Caki2 (cell line): Measurements from ENCODE around the gene SST. TPM values are rescaled to one million over a fixed set of nuclear protein-coding genes. Genes with fewer than 3 reads are reported as not detected.
A peak's percentile ranks its signal among the peaks of the same experiment; 100 is the strongest.

ENCODE experiments used
- DNase-seq: peaks from one replicate; pipeline ENCODE4 v3.0.0-alpha.2; 2015; ENCODE audit warnings: low read depth
- in situ Hi-C: cut with HindIII; loops from 2 replicates; pipeline ENCODE4 v1.10.0; 2016; ENCODE audit warnings: low sequenced_read_pairs, low pct_unique_long_range_greater_than_20kb, mixed read lengths
- total RNA-seq: library from RNA; depleted of rRNA; stranded (reverse); fragments of >200 nt; shearing (Covaris generic); gene quantifications from 2 replicates; pipeline ENCODE4 v1.2.3, GENCODE V29; 2014; ENCODE audit warnings: low replicate concordance; rRNA removed

SST gene
- total RNA-seq: 219 and 309 TPM in 2 replicates

DNA sequence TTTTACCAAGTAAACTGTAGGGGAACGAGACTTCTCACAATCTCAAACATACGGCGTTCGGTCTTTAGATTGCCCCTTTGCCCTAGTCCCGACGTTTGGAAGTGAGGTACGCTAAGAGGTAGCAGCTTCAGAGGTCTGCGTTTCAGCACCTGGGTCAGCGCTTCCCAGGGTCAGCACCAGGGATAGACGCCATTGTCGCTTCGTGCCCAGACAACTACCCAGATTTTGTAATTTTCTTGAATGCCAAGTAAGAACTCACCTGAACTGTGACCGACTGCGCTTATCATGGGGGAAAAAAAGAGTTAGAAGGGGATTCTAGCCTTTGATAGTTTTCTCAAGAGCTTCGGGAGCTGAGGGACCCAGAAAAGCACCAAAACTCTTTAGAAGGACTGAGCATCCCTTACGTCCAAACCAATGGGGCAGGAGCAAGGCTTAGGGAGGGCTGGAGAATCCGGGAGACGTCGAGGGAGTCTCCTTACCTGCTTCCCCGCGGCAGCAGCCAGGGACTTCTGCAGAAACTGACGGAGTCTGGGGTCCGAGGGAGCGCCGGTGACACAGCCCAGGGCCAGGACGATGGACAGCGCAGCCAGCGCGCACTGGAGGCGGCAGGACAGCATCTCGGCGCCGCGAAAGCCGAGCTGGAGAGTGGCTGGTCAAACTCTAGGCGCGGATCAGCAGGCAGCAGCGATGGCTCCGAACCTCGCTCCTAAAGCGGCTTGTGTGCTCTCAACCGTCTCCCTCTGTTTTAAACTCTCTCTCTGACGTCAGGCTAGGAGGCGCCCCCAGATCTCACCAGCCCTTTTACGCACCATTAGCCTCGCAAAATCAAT lies at the start of gene SST:
Gene SST, minus strand, starts transcription at position 720 of the 830 bp plus-strand sequence. Its CDS starts 103 bp downstream, at position 617.
- peak; percentile 79 for DNase-seq
- in situ Hi-C loops: loop anchor here (10.0 kb wide), 1 partner anchor 345 kb away; no protein-coding TSS in a partner anchor

DNA sequence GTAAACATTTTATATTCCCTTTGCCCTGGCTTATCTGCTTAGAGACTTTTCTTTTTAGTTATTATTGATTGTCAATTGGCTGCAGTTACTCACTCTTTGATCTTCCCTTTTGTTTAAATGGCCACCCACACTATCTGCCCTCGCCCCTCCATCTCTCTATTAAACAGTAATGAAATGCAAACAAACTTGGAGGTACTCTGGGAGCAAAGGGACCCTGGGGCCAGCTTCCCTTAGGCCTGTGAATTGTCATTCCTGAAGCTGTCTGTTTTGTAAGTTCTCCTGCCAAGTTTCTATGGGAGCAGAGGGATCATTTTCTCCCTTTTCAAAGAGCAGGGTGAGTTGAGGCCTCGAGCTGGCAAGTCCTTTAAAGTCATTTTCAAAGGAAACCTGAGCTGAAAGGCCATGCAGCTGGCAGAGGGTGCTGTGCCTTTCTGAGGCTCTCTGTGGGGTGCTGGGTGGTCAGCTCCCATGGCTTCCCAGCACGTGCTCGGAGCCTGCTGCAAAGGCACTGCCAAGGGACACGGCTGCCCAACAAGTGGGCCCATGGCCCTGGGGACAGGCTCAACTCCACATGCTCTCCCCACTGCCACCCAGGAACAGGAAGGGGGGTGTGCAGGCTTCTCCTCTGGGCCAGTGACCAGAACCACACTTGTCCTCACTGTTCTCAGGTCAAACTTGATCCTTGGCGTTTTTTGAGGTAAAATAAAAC lies 49.6 kb upstream of the SST start:
- in situ Hi-C loops: no loop called here
- DNase-seq: no peak

DNA sequence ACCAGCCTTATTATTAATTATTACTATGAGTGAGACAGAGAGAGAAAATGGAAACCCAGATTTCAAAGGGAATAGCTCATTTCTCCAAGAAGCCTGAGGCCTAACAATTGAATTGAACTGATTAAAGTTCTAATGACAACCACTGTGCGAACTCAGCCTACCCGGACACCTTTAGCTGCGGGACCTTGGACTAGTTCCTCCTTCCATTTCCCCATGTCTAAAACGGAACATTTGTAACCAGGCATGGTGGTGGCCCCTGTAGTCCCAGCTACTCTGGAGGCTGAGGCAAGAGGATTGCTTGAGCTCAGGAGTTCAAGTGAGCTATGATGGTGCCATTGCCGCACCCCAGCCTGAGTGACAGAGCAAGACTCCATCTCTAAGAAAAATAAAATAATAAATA lies 48.6 kb upstream of the SST start:
- in situ Hi-C loops: no loop called here
- no peak for DNase-seq

DNA sequence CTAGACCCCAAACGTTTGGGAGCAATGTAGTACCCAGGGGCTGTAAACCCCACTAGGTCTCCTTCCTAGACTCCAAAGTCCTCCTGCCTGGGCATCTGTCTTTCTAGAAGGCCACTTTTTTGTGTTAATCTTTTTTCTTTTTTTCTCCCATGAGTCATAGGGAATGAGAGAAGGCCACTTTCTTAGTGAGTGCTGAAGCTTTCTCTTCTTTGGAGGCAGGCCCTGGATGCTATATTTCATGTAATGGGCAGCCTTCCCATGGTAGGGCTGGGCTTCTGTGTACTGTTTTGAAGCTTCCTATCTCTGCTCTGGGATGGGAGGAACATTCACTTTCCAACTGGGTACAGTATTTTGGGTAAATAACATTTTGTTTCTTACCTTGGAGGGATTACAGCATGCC lies 47.4 kb upstream of the SST start:
- DNase-seq: no peak
- in situ Hi-C loops: no loop called here

DNA sequence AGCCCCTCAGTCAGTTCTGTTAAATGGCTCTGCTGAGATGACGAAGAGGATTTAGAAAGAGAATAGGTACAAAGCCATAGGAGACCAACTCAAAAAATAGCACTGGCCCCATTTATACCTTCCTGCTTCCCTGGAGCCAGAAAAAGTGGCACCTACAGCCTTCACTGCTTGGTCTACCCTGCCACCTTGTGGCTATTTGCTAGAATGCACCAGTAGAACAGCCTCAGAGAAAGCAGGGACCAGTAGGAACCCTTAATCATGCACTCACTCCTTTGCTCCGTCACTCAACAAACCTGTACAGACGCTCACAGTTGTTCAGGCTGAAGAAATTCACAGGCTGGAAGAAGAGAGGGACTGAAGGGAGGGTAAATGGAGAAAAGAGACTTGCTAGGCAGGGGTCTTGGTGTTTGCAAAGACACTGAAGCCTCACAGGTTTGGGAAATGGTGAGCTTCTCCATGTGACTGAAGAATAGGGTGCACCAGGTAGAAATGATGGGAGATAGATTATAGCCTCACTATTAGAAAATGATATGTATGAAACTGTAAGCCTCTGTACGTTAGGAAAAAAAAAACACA lies 44.3 kb upstream of the SST start:
- in situ Hi-C loops: no loop called here
- peak; percentile 66 for DNase-seq

DNA sequence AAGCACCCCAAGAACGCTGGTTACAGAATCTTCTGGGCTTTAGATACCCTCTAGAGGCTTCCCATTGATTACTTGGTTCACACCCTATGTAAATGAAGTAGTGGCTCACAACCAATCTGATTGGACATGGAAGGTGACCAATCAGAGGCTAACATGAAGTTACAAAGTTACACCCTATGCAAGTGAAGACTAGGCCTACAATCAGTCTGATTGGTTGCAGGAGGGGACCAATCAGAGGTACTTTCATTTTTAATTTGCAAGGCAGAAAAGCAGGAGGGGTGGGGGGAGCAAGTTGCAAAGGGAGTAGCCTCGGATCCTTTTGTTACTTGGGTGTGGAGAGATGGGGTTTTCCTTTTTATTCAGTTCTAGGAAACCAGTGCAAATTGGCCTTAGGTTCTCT lies 43.3 kb upstream of the SST start:
- peak; percentile 59 for DNase-seq
- in situ Hi-C loops: no loop called here

DNA sequence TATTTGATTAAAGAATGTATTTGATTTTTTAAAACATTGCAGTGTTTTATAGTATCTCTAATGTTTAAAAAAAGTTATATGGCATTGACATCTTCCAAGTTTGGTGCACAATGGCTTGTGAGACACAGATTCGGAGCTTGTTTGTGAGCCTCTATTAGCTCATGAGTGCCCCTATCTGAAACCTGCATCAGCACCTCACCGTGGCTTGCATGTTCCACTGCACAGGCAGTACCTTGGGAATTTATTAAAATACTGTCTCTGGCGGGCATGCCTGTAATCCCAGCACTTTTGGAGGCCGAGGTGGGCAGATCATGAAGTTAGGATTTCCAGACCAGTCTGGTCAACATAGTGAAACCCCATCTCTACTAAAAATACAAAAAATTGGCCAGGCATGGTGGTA lies 39.0 kb upstream of the SST start:
- DNase-seq: no peak
- in situ Hi-C loops: no loop called here

DNA sequence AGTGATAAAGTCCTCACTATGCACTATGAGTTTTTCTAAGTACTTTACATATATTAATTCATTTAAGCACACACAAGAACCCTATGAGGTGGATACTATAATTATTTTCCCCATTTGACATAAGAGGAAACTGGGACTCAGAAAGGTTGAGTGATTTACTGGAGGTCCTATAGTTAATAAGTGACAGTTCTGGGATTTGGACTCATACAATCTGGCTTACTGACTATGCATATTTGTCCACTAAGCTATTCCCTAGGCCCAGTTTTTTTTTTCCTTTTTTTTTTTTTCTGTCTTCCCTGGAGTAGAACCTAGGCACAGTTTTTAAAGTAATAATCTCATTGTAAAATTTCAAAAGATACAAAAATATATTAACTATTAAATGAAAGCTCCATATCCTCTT lies 38.5 kb upstream of the SST start:
- no peak for DNase-seq
- in situ Hi-C loops: no loop called here

DNA sequence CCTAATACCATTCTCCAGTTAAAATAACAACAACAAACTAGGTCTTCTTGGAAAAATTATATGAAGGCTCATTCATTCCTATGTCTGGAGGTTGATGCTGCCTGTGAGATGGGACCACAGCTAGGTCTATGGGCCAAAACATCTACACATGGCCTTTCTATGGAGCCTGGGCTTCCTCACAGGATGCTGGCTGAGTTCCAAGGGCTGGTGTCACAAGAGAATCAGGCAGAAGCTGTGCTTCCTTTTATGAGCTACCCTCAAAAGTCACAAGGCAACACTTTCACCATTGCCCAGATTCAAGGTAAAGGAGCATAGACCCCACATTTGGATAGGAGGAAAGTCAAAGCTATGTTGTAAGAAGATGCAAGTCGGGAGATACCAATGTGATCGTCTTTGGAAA lies 36.8 kb upstream of the SST start:
- in situ Hi-C loops: no loop called here
- no peak for DNase-seq

DNA sequence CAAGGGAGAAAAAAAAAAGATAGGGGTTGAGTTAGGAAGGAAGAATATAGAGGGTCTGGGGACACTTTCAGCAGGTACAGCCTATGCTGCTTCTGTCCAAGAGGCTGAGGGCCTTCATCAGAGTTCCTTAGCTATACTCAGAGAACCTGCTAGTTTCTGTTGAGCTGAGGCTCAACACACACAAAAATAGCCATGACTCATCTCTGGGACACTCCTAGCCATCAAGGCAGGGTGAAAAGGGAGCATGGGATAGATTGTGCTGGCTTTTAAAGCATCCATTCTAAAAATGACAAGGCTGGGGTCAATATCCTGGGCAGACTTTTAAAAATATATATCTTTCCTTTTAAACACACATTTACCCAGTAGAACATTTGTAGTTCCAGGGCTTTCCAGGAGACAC lies 35.0 kb upstream of the SST start:
- DNase-seq: no peak
- in situ Hi-C loops: no loop called here

DNA sequence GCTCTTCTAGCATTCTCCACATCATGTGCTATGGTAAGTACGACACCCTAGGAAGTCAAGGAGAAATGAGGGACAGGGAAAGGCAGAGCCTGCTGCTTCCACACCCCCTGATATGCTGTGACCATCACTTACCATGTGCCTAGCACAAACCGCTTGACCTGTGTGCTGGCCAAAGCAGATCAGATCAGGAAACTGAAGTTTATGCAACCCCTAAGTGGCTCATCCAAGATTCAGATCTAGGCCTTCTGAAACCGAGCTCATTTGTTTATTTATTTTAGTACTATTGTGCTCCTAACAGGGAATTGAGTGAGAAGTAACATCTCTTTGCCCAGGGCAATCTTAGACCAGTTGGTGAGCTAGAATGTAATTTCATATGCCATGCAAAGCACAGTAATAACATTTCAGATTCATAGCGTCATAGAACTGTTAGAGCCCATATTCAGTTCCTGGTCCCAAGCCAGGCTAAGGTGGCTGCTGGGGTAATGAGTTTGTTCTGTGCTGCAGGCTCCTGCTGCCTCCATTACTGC lies 32.4 kb upstream of the SST start, which contains the start of gene RTP2:
Gene RTP2, minus strand, starts transcription at position 51 of the 527 bp plus-strand sequence. CDS start 429 bp downstream, outside the sequence.
- DNase-seq: no peak
- in situ Hi-C loops: no loop called here

DNA sequence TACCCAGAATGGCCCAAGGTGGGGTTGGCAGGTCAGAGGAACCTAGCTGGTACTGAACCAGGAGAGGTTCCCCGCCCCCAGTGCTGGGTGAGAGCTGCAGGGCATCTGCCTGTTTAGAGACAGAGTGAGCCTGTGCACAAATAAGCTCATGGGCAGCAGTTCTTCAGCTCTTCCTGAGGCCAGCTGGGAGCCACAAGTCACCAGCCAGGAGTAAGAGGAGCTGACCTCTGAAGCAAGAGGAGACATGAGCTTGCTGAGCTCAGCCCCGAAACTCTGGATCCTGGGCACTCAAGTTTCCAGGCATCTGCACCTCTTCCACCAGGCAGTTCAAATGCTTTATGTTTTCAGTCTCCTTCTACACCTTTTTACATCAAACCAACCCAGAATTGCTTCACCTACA lies 30.1 kb upstream of the SST start:
- in situ Hi-C loops: no loop called here
- DNase-seq: no peak

DNA sequence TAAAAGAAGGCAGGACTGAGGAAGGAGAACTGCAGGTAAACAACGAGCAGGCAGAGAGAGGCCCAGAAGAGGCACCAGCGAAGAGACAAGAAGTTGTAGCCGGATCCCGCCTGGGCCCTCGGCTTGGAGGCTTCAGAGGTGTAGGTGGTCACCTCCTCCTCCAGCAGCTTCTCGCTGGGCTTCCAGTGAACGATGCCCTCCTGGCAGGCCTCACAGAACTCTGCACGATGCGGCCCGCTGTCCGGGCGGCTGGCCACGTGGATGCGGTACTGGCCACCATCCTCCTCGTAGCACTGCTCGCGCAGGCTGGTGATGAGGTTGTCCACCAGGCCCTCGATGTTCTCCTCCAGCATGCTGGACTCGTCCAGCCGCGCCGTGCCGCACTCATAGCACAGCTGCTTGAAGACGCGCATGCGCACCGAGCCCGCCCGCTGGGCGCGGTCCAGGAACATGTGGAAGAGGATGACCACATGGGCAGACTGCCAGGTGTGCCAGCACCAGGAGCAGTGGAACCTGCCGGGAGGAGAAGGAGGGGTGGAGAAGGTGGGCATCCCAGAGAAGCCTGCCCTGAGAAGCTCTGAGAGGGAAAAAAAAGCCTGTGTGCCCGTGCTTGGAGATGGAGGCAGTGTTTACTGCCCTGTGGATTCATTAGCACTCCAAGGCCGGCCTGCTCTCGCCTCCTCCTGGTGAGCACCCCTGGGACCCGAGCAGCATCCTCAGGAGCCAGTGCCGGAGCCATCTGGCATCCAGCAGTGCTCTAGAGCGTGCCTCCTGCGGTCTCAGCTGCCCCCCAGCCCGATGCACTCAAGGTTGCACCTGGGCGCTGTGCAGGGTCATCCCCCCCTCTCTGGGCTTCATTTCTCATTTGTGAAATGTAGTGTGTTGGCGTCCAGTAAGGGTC lies 28.6 kb upstream of the SST start:
- in situ Hi-C loops: loop anchor here (25.0 kb wide), 1 partner anchor 486 kb away; no protein-coding TSS in a partner anchor
- DNase-seq: no peak

DNA sequence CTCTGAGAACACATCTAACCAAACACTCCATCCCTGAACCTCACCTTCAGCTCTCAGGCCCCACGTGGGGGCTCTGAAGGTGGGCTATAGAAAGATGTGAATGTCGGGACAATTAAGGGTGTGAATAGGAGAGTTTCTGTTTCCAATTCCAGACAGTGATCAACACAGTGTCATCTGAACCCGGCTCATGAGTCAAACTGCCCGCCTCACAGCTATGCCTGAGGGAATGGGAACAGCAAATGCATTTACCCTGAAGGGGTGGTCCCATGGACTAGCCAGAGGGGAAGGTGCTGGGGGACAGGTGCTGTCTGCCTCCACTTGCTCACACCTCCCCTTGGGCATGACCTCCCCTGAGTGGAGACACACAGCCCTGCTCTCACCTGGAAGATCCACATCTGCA lies 25.8 kb upstream of the SST start:
- no peak for DNase-seq
- in situ Hi-C loops: loop anchor here (25.0 kb wide), 1 partner anchor 484 kb away; no protein-coding TSS in a partner anchor

DNA sequence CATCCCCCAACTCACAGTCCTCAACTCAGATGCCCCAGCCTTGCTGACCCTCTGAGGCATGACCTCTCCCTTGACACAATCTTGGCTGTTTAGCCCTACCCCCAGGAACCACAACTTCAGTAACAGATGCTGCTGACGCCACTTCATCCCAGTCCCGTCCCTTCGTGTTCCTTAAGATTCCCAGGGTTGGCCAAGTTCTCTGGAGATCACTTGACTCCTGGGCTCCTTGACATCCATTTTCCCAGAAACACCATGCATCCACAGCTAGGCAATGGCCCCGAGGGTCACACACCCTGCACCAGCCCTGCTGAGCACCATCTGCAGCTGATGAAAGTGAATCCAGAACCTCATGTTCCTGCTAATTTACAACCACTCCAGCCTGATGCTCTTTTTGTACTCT lies 25.3 kb upstream of the SST start:
- in situ Hi-C loops: loop anchor here (25.0 kb wide), 1 partner anchor 483 kb away; no protein-coding TSS in a partner anchor
- no peak for DNase-seq

DNA sequence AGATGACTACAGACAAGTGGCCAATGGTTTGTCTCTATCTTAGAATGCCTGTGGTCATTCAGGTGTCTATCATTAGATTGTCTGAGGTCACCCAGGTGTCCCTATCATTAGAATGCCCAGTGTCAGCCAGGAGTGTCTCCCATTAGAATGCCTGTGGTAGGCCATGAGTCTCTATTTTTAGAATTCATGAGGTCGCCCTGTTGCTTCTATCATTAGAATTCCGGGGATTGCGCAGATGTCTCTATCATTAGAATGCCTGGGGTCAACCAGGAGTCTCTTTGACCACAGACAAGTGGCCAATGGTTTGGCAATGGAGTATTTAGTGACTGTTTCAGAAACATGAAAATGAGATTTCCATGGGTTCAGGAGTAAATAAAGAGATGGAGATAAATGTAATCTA lies 24.6 kb upstream of the SST start:
- DNase-seq: no peak
- in situ Hi-C loops: loop anchor here (25.0 kb wide), 1 partner anchor 482 kb away; no protein-coding TSS in a partner anchor

DNA sequence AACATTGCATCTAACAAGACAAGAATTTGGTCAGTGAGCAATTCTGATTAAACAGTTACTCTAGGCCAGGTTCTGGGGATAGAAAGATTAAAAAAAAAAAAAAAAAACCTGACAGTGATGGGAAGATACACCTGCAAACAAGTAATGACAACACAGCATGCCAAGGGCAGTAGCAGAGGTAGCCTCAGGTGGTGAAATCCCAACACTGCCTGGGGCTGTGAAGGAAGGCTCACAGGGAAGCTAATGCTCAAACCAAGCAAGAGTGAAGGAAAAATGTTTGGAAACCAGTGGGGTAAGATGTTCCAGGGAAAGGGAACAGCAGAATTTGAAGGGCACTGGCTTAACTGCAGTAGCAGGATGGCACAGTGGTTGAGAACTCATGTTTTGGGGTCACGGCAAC lies 23.2 kb upstream of the SST start:
- in situ Hi-C loops: loop anchor here (25.0 kb wide), 1 partner anchor 481 kb away; no protein-coding TSS in a partner anchor

DNA sequence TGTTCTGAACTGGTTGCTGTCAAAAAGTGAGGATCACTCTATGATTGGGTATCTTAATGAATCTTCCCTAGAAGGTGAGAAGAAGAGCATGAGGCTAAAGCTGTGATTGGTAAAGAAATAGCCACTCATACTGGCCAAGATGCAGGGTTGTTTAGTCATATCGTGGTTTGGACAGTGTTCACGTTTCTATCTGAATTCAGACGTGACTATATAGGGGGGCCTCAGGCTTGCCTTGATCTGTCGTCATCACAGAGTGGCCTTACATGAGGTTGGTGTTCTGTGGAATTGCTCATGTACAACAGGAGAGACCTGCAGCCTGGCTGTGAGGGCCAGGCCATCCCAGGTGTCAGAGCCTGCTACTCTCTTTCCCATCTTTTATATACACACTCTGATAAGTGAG lies 19.8 kb upstream of the SST start:
- no peak for DNase-seq
- in situ Hi-C loops: loop anchor here (25.0 kb wide), 1 partner anchor 478 kb away; no protein-coding TSS in a partner anchor

More for the DNA sequence above, 23.2 kb upstream of the SST start:
- no peak for DNase-seq
